ENCODE data around the gene TANGO2.

GRCh38 chr22:20036084-20036482 is 15.2 kb downstream of the TANGO2 start:
- TF ChIP-seq POLR2AphosphoS2 (IDR thresholded peaks at IDR 0.05; ENCODE audit: low read length) (no peak), ZNF274 (IDR thresholded peaks at IDR 0.05; ENCODE audit: borderline replicate concordance, low read depth, low read length) (no peak), LCOR (CRISPR knock-in tag; IDR thresholded peaks at IDR 0.05) (no peak), SETDB1 (IDR thresholded peaks at IDR 0.05; ENCODE audit: low read length) (no peak), CCAR2 (IDR thresholded peaks at IDR 0.05; ENCODE audit: low read depth, low read length) (no peak), ZNF561 (CRISPR knock-in tag; conservative IDR thresholded peaks at IDR 0.05) (no peak), USF1 (CRISPR knock-in tag; IDR thresholded peaks at IDR 0.05) (no peak)

All from K562 (cell line).